T-helper 1 cell treated with Interleukin-12 subunit alpha and Interleukin-12 subunit beta and Interleukin-4 antibody, amounts not matched to agents 30 ng/mL and 1 ng/mL, for 36 hours (primary cell): ENCODE measurements around the gene PTPRF. TPM values are rescaled to one million over a fixed set of nuclear protein-coding genes. Genes with fewer than 3 reads are reported as not detected.
"Not testable (repeated sequence)": the region's sequence is repeated elsewhere in the genome, so short reads cannot be mapped to it uniquely, and the experiment has no call there.

Experiments used
- intact Hi-C: fragments of 100-400 bp; cut with micrococcal nuclease; formaldehyde crosslinking; loops from one replicate; pipeline ENCODE4 v1.15.1; 2024
- total RNA-seq: library from RNA; stranded (reverse); gene quantifications from 2 replicates; pipeline ENCODE4 v1.2.3, GENCODE V29; 2022

PTPRF gene
- total RNA-seq, 1 donor from 2014 or later: 0.81 TPM

GRCh38 chr1:43621386-43621785, 90.7 kb downstream of the PTPRF start:
- intact Hi-C loops: no loop called here

- intact Hi-C loops: no loop called here
Observed at GRCh38 chr1:43621861-43622260, 91.2 kb downstream of the PTPRF start.

GRCh38 chr1:43622471-43622870, 91.8 kb downstream of the PTPRF start:
- intact Hi-C loops: no loop called here

- intact Hi-C loops: no loop called here
Observed at GRCh38 chr1:43622901-43623780, 92.5 kb downstream of the PTPRF start.

- intact Hi-C loops: no loop called here
Observed at GRCh38 chr1:43625063-43625780, 94.5 kb downstream of the PTPRF start.

- intact Hi-C loops: no loop called here
Observed at GRCh38 chr1:43632135-43632670, 101.5 kb downstream of the PTPRF start.

- intact Hi-C loops: no loop called here
Observed at GRCh38 chr1:43634721-43635120, 104.0 kb downstream of the PTPRF start.

GRCh38 chr1:43636006-43636641, 105.4 kb downstream of the PTPRF start:
- intact Hi-C loops: no loop called here

- intact Hi-C loops: no loop called here
Observed at GRCh38 chr1:43637267-43637666, 106.6 kb downstream of the PTPRF start.

- intact Hi-C loops: not testable (repeated sequence)
Observed at GRCh38 chr1:43638381-43638780, 107.7 kb downstream of the PTPRF start.

GRCh38 chr1:43639976-43640794, 109.5 kb downstream of the PTPRF start:
- intact Hi-C loops: no loop called here

GRCh38 chr1:43644558-43644957, 113.9 kb downstream of the PTPRF start:
- intact Hi-C loops: no loop called here

GRCh38 chr1:43645461-43645860, 114.8 kb downstream of the PTPRF start:
- intact Hi-C loops: no loop called here

GRCh38 chr1:43647331-43647730, 116.6 kb downstream of the PTPRF start:
- intact Hi-C loops: not testable (repeated sequence)

GRCh38 chr1:43648221-43648847, 117.7 kb downstream of the PTPRF start:
- intact Hi-C loops: no loop called here

- intact Hi-C loops: loop anchor here (1.0 kb wide), 4 partner anchors 84 to 477 kb away; partner anchors contain the start of genes CFAP57 and EBNA1BP2
Observed at GRCh38 chr1:43648876-43649477, 118.3 kb downstream of the PTPRF start.

GRCh38 chr1:43650310-43651085, 119.8 kb downstream of the PTPRF start:
- intact Hi-C loops: loop anchor here (1.0 to 10.0 kb wide), 9 partner anchors 57 to 726 kb away; partner anchors contain the start of genes ATP6V0B, CCDC24, CDC20 and IPO13

GRCh38 chr1:43651188-43651587, 120.5 kb downstream of the PTPRF start:
- intact Hi-C loops: loop anchor here (10.0 kb wide), 1 partner anchor 726 kb away; no protein-coding TSS in a partner anchor

GRCh38 chr1:43651902-43652301, 121.2 kb downstream of the PTPRF start:
- intact Hi-C loops: loop anchor here (10.0 kb wide), 1 partner anchor 727 kb away; no protein-coding TSS in a partner anchor
